HS-27A (cell line): ENCODE measurements around the gene ZSWIM6.

ENCODE experiments used
- DNase-seq: peaks from one replicate; pipeline ENCODE4 v3.0.0-alpha.2; 2012; ENCODE audit warnings: low read depth, missing footprints

The ZSWIM6 gene

DNA sequence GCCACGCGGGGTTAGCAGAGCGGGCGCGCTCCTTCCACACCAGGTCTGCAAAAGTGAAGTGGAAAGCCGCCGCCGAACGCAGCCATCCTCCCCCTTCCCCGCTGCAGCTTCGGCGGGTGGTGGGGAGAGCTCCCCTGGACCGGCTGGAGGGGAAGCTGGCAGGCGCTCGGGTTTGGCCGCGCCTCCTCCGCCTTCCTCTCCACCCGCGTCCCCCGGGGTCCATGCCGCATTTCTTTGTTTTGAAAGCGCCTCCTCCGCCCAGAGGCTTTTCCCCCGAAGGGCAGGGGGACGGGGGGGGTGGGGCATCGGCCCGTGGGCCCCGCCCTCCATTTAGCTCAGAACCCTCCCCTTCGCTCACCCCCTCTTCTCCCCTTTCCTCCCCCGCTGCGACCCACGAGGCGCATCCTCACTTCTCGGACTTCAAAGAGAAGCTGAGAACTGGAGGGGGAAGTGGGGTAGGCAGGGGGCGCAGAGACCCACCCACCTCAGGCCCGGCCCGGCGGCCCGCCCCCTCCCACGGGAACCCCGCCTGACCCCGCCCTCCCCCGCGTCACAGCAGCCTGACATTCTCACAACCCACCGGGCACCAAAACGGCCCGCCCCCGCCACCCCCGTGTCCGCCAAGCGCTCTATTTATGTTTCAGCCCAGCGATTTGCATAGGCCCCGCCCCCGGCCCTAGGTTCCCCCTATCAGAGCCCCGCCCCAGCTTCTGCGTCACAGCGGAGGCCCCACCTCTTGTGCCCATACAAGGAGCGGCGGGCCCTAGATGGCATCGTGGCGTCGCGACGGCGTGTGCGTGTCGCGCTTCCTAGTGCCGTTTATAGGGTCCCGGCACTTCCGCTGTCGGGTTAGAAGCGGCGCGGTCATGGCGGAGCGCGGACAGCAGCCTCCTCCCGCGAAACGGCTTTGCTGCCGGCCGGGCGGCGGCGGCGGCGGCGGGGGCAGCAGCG, at the start of gene ZSWIM6:
Gene ZSWIM6, plus strand, starts transcription at position 852 of the 951 bp plus-strand sequence. Its CDS starts 15 bp downstream, at position 867.
- DNase-seq, result peak; percentile 82

- no peak for DNase-seq
These were observed 48.6 kb upstream of the ZSWIM6 start for GRCh38 chr5:61283471-61283870.

GRCh38 chr5:61285531-61285930, 46.5 kb upstream of the ZSWIM6 start:
- no peak for DNase-seq

- no peak for DNase-seq
These were observed 45.5 kb upstream of the ZSWIM6 start for GRCh38 chr5:61286446-61287132.

DNA sequence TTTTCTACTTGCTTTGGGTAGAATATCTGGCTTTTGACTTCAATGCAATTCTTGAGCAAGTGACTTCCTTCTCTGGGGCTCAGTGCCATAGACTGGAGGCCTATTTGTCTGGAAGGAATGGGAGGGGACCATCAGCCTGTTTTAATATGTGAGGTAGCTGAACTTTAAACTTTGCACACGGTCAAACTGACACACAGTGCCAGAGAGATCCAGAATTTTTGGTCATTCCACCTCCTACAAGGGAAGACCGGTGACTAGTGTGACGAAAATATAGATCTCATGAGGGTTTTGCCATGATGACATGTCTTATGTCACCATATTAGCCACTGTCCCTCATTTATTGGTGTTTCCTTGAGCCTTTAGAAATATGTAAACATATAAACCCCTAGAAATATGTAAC, 44.6 kb upstream of the ZSWIM6 start:
- DNase-seq, result no peak

DNA sequence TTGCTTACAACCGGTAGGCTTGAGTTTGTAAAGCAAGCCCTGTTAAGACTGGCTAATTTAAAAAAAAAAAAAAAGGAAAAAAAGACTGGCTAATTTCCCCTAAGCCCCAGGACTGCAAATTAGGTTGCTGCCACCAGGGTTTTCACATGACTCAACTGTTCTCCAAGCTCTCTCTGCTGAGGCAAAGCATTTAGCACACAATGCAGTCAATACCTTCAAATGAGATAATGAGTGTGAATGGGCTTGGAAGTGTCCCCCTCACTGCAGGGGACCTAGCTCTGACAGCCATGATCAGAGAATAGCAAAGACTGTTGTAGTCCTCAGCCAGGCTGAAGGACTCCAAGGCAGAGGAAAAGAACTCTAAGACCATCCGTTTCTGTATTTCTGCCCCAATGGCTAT, 42.8 kb upstream of the ZSWIM6 start:
- no peak for DNase-seq

DNA sequence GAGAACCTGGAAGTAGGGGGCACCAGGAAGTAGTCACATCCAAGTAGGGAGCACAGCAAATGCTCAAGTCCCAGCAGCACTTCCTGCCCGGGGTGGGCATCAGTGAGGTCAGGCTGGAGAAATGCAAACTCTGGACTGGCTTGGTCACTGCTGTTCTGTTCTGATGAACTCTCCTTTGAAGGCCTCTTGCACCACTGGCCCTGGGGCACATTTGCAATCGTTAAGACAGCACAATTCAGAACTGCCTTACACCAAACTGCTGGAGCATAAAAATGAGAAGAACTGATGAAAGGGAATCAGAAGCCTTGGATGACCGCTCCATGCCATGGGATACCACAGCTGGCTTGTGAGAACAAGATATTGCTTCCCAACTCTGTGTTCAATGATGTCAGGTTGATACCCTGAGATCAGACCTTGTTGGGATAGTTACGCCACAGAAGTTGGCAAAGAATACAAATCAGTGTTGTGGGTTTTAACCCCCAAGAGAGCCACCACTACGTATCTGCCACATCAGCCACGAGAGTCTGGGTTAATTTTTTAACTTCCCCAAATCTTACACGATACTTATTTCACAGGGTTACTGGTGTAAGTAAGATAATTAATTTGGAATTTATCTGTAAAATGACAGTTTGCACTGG, 42.3 kb upstream of the ZSWIM6 start:
- DNase-seq, result no peak

DNA sequence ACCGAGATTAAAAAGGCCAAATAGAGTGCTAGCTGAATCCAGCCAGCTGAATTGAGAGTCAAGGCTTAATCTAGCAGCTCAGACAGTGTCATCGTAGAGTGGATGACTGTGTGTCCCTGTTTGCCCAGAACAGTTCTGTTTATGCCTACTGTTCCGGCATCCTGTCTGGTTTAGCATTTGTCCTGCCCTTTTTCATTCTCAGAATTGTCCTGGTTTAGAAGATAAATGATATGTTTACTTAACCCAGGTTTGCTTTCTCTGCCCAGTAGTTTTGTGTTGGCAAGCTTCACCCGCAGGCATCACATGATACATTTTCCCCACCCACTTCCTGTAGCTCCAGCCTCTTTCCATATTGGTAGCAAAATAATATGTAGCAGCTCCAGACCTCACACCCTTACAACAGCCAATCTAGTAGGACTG, 41.3 kb upstream of the ZSWIM6 start:
- no peak for DNase-seq

- no peak for DNase-seq
These were observed 39.9 kb upstream of the ZSWIM6 start for GRCh38 chr5:61292062-61292657.

DNA sequence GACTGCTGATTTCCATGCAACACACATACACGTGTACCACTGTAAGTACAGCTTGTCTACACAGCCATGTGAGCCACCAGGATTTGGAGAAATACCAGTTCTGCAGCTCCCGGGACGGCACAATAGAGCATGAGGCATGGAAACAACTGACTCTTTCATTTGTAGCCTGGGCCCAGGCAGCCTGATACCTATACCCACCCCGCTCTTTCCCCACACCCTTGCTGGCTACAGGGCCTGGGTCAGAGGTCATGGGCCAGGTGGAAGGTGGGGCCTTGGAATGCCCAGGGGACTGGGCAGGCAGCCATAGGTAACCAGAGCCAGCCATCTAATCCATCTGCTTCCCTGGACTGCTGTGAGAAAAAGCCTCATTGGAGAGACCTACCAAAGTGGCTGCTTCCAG, 39.0 kb upstream of the ZSWIM6 start:
- DNase-seq, result no peak

GRCh38 chr5:61293873-61294272, 38.2 kb upstream of the ZSWIM6 start:
- DNase-seq, result no peak

GRCh38 chr5:61295365-61295764, 36.7 kb upstream of the ZSWIM6 start:
- DNase-seq, result no peak

DNA sequence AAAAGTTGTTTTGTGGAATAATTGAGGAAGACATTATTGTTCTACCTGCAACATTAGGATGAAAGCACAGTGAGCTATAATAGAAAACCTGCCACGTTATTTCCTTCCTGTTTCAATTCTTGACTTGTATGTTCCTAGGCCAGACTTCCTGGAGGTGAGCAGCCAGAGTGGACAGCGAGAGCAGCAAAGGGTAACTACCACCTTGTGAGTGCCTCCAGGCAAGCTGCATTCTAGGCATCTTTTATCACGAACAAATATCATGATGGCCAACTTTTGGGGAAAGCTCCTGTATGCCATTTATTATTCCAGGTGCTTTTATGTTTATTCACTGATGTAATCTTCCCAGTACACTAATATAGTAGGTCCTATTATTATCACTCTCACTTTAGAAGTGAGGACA, 34.0 kb upstream of the ZSWIM6 start:
- DNase-seq, result no peak

DNA sequence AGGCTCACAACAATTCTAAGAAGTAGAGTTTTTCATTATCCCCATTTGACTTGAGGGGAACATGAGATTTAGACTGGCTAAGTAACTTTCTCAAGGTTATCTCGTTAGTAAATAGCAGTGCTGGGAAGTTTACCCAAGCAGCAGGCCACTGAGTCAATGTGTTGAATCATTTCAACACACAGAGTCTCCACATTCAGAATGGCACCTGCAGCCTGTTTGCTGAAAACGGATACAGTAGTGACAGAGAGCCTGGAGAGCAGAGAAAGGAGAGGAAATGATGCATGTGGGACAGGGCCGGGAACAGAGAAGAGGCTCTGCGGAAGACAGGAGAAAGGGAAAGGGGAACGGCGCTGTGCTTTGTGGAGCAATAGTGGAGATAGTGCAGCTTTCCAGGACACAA, 33.5 kb upstream of the ZSWIM6 start:
- no peak for DNase-seq

DNA sequence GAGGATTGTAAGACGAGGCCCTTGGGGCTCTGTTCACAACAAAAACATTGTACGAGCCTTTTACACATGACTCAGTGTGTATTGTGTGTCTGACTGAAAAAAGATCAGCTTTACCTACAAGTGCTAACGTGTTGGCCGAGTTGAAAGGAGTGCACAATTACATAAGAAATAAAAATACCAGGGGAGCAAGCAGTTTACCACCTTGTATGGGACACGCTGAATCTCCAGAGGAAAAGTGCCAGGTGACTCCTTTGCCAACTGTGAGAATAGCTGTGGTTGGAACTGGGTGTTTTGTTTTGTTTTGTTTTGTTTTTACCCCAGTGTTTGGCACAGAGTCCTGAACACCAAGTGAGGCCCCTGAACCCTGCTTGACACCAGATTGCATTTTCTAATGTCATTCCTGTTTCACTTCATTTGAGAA, 32.8 kb upstream of the ZSWIM6 start:
- no peak for DNase-seq

- peak; percentile 91 for DNase-seq
These were observed 30.5 kb upstream of the ZSWIM6 start for GRCh38 chr5:61301341-61302199.

DNA sequence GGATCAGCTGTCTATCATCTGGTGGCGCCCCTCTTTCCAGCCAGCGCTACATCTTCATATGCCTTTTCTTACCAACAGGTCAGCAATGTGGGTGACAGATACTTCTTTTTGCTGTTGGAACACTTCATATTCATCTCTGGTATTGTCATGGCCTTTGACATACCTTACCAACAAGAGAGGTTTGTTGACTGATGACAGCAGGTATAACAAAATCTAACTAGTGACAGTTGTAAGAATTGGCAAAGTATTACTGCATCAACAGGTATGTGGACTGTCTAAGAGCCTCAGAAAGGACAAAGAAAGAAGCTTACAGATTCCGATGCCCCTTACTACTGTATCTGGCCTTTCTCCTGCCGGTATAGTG, 29.9 kb upstream of the ZSWIM6 start:
- DNase-seq, result no peak

DNA sequence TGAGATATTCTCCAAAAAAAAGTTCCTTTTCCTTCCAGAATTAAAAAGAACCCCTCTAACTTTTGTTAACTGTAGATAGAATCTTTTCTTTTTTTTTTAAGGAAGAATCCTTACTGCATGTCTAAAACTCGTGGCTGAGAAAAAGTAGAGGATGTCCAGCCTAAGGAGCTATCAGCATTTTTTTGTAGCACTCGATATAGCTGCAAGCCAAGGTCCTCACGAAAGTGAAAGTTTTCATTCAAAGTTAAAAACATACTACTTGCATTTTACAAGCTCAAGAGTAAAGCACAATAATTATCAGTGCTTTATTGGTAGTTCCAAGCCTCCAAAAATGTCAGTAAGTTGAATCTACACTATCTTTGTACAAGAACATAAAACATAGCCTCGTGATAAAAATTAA, 28.7 kb upstream of the ZSWIM6 start:
- DNase-seq, result no peak

GRCh38 chr5:61304590-61305381, 27.3 kb upstream of the ZSWIM6 start:
- DNase-seq, result no peak

DNA sequence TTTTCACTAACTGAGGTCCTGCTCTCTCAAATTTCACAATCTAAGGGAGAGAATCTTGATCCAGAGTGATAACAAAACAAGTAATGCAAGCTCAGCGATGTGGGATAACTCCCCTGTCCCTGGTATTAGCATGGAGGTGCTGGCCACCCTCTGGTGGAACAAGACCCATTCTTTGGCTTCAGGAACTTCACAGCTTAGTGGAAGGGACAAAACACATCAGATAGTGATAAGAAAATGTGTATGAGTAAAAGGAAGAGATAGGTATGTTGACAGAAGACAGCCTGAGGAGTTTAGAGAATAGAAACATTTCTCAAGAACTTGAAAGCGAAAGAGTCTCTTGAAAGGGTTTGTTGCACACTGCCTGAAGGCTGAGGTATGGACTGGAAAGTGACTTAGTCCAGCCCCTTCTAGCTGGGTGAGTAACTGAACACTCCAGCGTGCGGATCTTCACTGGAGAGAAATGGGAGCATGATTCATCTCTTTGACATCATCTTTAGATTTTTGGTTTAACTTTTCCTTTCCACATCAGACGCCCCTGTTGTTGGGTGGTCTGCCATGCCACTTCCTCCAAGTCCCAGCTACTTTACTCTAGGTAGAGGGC, 25.4 kb upstream of the ZSWIM6 start:
- DNase-seq, result no peak
